HEK293 (cell line): ENCODE results near the gene PSMC3.

ENCODE experiments used
- BCL11B ChIP-seq: fragments of 450-650 bp; formaldehyde crosslinking; IDR thresholded peaks from 2 replicates; pipeline ENCODE4 v1.5.1; 2016; ENCODE audit warnings: low read depth, missing biosample characterization, missing genetic modification characterization
- HOXA7 ChIP-seq: sonication (generic); formaldehyde crosslinking; IDR thresholded peaks from 2 replicates; pipeline ENCODE4 v1.8.1; 2022; ENCODE audit warnings: missing genetic modification reagents, borderline replicate concordance
- TRIM28 ChIP-seq: IDR thresholded peaks from 2 replicates; pipeline ENCODE4 v1.6.1; 2011; ENCODE audit warnings: low read length, control low read depth, borderline replicate concordance
- ZBTB21 ChIP-seq: fragments of 450-650 bp; formaldehyde crosslinking; IDR thresholded peaks from 2 replicates; pipeline ENCODE4 v1.5.1; 2017; ENCODE audit warnings: missing biosample characterization, missing genetic modification characterization
- ZNF292 ChIP-seq: fragments of 450-650 bp; formaldehyde crosslinking; IDR thresholded peaks from 2 replicates; pipeline ENCODE4 v1.5.1; 2016; ENCODE audit warnings: low read depth, missing biosample characterization, missing genetic modification characterization, borderline replicate concordance
- ZNF335 ChIP-seq: fragments of 450-650 bp; formaldehyde crosslinking; conservative IDR thresholded peaks from 2 replicates; pipeline ENCODE4 v1.5.1; 2016; ENCODE audit warnings: missing biosample characterization, missing genetic modification characterization
- ZNF391 ChIP-seq: fragments of 450-650 bp; formaldehyde crosslinking; IDR thresholded peaks from 2 replicates; pipeline ENCODE4 v1.5.1; 2016; ENCODE audit warnings: low read depth, missing biosample characterization, missing genetic modification characterization, borderline replicate concordance
- ZNF768 ChIP-seq: fragments of 450-650 bp; formaldehyde crosslinking; IDR thresholded peaks from 2 replicates; pipeline ENCODE4 v1.5.1; 2018; ENCODE audit warnings: missing biosample characterization, mild to moderate bottlenecking, missing genetic modification characterization
- ZNF777 ChIP-seq: fragments of 450-650 bp; formaldehyde crosslinking; IDR thresholded peaks from 2 replicates; pipeline ENCODE4 v1.5.1; 2017; ENCODE audit warnings: missing biosample characterization, missing genetic modification characterization, borderline replicate concordance
- TF ChIP-seq, protein P1 (sequence below): fragments of 450-650 bp; formaldehyde crosslinking; IDR thresholded peaks from 2 replicates; pipeline ENCODE4 v1.5.1; 2016; ENCODE audit warnings: missing biosample characterization, missing genetic modification characterization

DNA sequence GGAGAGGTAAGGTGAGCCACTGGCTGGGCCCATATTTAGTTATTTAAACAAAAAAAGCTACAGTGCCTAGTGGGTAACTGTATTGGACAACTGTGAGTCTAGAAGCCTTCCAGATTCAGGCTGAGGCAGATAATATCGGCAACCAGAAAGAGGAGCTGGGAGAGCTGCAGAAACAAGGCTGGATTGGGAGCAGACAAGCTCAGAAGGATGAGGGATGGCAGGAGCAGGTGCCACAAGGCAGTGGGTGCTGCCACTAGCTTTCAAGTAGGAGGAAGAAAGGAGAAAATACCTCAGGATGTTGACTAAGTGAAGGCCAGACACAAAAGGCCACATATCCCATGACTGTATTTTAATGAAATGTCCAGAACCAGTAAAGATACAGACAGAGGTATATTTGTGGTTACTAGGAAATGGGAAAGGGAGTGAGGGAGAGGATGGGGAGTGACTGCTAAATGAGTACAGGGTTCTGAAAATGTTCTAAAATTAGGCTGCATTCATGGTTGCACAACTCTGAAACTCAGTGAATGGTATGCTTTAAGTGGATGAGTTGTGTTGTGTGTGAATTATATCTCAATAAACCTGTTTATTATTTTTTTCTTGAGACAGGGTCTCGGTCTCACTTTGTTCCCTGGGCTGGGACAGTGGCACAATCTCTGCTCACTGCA lies 34.5 kb upstream of the PSMC3 start:
- TF ChIP-seq ZNF777 (tag by site-specific recombination), result no peak
- no peak for TF ChIP-seq ZNF391
- no peak for TF ChIP-seq ZNF768 (tag by site-specific recombination)
- TF ChIP-seq, protein P1, sequence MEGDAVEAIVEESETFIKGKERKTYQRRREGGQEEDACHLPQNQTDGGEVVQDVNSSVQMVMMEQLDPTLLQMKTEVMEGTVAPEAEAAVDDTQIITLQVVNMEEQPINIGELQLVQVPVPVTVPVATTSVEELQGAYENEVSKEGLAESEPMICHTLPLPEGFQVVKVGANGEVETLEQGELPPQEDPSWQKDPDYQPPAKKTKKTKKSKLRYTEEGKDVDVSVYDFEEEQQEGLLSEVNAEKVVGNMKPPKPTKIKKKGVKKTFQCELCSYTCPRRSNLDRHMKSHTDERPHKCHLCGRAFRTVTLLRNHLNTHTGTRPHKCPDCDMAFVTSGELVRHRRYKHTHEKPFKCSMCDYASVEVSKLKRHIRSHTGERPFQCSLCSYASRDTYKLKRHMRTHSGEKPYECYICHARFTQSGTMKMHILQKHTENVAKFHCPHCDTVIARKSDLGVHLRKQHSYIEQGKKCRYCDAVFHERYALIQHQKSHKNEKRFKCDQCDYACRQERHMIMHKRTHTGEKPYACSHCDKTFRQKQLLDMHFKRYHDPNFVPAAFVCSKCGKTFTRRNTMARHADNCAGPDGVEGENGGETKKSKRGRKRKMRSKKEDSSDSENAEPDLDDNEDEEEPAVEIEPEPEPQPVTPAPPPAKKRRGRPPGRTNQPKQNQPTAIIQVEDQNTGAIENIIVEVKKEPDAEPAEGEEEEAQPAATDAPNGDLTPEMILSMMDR, result no peak
- no peak for TF ChIP-seq ZBTB21 (tag by site-specific recombination)
- no peak for TF ChIP-seq ZNF335 (tag by site-specific recombination)
- no peak for TF ChIP-seq ZNF292 (tag by site-specific recombination)
- no peak for TF ChIP-seq TRIM28
- no peak for TF ChIP-seq HOXA7 (CRISPR knock-in tag)
- no peak for TF ChIP-seq BCL11B
